ENCODE results near the gene CENPL. TPM values are rescaled to one million over a fixed set of nuclear protein-coding genes. Genes with fewer than 3 reads are reported as not detected.

The CENPL gene
- total and polyA plus RNA-seq, 2 of the 8 experiments (the other 6 are each of a cell fraction or from before 2014, with no cell fraction given), result 6.6 to 16.0 TPM

DNA sequence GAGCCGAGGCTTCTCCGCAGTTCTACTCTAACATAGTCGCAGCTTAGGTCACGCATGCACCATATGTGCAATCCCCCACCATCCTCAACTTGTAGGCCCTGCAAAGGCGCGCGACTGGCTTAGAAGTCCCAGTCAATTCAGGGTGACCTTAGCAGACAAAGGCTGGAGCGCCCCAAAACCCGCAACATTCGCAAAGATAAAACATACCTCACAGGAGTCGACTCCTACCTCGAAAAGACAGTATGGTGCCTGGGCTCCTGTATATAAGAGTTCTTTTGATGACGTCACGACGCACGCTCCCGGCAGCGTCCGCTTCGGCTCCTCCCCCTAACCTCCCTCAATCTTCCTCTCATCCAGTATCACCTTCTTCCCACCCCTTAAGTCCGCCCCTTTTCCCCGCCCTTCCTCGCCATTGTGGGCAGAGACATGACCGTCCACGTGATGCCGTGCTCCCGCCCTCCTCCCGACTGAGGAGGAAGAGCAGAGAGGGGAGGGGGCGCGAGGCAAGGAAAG, 43.1 kb upstream of the CENPL start, which contains the start of gene GAS5 (continued):
- TF ChIP-seq, protein P1, sequence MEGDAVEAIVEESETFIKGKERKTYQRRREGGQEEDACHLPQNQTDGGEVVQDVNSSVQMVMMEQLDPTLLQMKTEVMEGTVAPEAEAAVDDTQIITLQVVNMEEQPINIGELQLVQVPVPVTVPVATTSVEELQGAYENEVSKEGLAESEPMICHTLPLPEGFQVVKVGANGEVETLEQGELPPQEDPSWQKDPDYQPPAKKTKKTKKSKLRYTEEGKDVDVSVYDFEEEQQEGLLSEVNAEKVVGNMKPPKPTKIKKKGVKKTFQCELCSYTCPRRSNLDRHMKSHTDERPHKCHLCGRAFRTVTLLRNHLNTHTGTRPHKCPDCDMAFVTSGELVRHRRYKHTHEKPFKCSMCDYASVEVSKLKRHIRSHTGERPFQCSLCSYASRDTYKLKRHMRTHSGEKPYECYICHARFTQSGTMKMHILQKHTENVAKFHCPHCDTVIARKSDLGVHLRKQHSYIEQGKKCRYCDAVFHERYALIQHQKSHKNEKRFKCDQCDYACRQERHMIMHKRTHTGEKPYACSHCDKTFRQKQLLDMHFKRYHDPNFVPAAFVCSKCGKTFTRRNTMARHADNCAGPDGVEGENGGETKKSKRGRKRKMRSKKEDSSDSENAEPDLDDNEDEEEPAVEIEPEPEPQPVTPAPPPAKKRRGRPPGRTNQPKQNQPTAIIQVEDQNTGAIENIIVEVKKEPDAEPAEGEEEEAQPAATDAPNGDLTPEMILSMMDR (IDR thresholded peaks at IDR 0.05; ENCODE audit: control extremely low read depth in 1 of 3, insufficient read depth in 1 of 3, low read depth in 1 of 3, low read length in 3 of 3), result no peak
- peak; percentile 27; the same call in 1 of the 2 replicates for TF ChIP-seq BRCA1 (IDR thresholded peaks at IDR 0.05; ENCODE audit: low read depth, low read length)
- TF ChIP-seq TBP (IDR thresholded peaks at IDR 0.05; ENCODE audit: low read depth, low read length), result peak; percentile 99
- no peak for TF ChIP-seq FOSL1 (IDR thresholded peaks at IDR 0.05; ENCODE audit: insufficient read depth, low read depth, low read length)
- no peak for TF ChIP-seq POU5F1 (IDR thresholded peaks at IDR 0.05; ENCODE audit: low read depth, low read length)
- peak; percentile 96 for TF ChIP-seq JUND (IDR thresholded peaks at IDR 0.05; ENCODE audit: low read length)
- TF ChIP-seq, protein P2, sequence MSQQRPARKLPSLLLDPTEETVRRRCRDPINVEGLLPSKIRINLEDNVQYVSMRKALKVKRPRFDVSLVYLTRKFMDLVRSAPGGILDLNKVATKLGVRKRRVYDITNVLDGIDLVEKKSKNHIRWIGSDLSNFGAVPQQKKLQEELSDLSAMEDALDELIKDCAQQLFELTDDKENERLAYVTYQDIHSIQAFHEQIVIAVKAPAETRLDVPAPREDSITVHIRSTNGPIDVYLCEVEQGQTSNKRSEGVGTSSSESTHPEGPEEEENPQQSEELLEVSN (IDR thresholded peaks at IDR 0.05), result peak; percentile 71
- TF ChIP-seq SIN3A (conservative IDR thresholded peaks at IDR 0.05 in 1 of 2, IDR thresholded peaks at IDR 0.05 in 1 of 2; ENCODE audit: low read depth in 1 of 2, low read length in 2 of 2), result peak; percentile 75 to 85; a peak in 2 of 4 replicates
- TF ChIP-seq YY1 (IDR thresholded peaks at IDR 0.05; ENCODE audit: low read depth, low read length), result peak; percentile 45; the same call in 1 of the 2 replicates
- TF ChIP-seq SAP30 (IDR thresholded peaks at IDR 0.05; ENCODE audit: insufficient read depth, insufficient replicate concordance, low read length), result peak; percentile 51
- peak; percentile 78 for TF ChIP-seq SP1 (IDR thresholded peaks at IDR 0.05; ENCODE audit: low read depth, low read length)
- TF ChIP-seq, protein P3, sequence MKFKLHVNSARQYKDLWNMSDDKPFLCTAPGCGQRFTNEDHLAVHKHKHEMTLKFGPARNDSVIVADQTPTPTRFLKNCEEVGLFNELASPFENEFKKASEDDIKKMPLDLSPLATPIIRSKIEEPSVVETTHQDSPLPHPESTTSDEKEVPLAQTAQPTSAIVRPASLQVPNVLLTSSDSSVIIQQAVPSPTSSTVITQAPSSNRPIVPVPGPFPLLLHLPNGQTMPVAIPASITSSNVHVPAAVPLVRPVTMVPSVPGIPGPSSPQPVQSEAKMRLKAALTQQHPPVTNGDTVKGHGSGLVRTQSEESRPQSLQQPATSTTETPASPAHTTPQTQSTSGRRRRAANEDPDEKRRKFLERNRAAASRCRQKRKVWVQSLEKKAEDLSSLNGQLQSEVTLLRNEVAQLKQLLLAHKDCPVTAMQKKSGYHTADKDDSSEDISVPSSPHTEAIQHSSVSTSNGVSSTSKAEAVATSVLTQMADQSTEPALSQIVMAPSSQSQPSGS (IDR thresholded peaks at IDR 0.05; ENCODE audit: low read length), result peak; percentile 92
- peak; percentile 99 to 100 for TF ChIP-seq POLR2A (IDR thresholded peaks at IDR 0.05; ENCODE audit: control extremely low read depth in 1 of 2, low read depth in 2 of 2, low read length in 2 of 2)
- peak; percentile 83 for TF ChIP-seq SP4 (IDR thresholded peaks at IDR 0.05; ENCODE audit: low read length)
- TF ChIP-seq CREB1 (IDR thresholded peaks at IDR 0.05), result peak; percentile 94
- TF ChIP-seq GTF2F1 (IDR thresholded peaks at IDR 0.05; ENCODE audit: borderline replicate concordance, low read depth, low read length), result peak; percentile 96
- TF ChIP-seq, protein P4, sequence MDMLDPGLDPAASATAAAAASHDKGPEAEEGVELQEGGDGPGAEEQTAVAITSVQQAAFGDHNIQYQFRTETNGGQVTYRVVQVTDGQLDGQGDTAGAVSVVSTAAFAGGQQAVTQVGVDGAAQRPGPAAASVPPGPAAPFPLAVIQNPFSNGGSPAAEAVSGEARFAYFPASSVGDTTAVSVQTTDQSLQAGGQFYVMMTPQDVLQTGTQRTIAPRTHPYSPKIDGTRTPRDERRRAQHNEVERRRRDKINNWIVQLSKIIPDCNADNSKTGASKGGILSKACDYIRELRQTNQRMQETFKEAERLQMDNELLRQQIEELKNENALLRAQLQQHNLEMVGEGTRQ (IDR thresholded peaks at IDR 0.05; ENCODE audit: low read length), result peak; percentile 88
